ENCODE measurements around the gene GFRA3.

The GFRA3 gene

GRCh38 chr5:138241688-138242571, 32.5 kb downstream of the GFRA3 start:
- H3K4me2 ChIP-seq (ENCODE audit: low read depth, low read length, poor library complexity, severe bottlenecking), result no peak overlapping the region
- H4K20me1 ChIP-seq (ENCODE audit: low read depth, low read length), result no peaks in the 10 kb centered on the region
- H3K27me3 ChIP-seq (ENCODE audit: low read length), result no peaks in the 10 kb centered on the region
- H3K9ac ChIP-seq (ENCODE audit: low read length), result no peak overlapping the region
- no peak overlapping the region for H3K27ac ChIP-seq (ENCODE audit: low read depth, low read length)
- no peak for TF ChIP-seq EZH2phosphoT487 (conservative IDR thresholded peaks at IDR 0.05; ENCODE audit: low read length)
- TF ChIP-seq CTCF (IDR thresholded peaks at IDR 0.05; ENCODE audit: insufficient read depth, low read length, poor library complexity, severe bottlenecking), result no peak
- no peaks in the 10 kb centered on the region for H3K79me2 ChIP-seq (ENCODE audit: insufficient read depth, low read length)
- no peaks in the 10 kb centered on the region for H3K9me3 ChIP-seq (ENCODE audit: insufficient read depth, low read length)
- H3K4me3 ChIP-seq (ENCODE audit: insufficient read depth, low read length, poor library complexity, severe bottlenecking), result no peak overlapping the region
- H3K36me3 ChIP-seq (ENCODE audit: low read length), result no peaks in the 10 kb centered on the region
- no peaks in the 10 kb centered on the region for H3K9me2 ChIP-seq (replicated peaks; ENCODE audit: insufficient read depth, low read length)
- no peaks in the 10 kb centered on the region for H3F3A ChIP-seq (ENCODE audit: insufficient read depth)
- no peak overlapping the region for H2AFZ ChIP-seq (ENCODE audit: low read depth, low read length, severe bottlenecking)

DNA sequence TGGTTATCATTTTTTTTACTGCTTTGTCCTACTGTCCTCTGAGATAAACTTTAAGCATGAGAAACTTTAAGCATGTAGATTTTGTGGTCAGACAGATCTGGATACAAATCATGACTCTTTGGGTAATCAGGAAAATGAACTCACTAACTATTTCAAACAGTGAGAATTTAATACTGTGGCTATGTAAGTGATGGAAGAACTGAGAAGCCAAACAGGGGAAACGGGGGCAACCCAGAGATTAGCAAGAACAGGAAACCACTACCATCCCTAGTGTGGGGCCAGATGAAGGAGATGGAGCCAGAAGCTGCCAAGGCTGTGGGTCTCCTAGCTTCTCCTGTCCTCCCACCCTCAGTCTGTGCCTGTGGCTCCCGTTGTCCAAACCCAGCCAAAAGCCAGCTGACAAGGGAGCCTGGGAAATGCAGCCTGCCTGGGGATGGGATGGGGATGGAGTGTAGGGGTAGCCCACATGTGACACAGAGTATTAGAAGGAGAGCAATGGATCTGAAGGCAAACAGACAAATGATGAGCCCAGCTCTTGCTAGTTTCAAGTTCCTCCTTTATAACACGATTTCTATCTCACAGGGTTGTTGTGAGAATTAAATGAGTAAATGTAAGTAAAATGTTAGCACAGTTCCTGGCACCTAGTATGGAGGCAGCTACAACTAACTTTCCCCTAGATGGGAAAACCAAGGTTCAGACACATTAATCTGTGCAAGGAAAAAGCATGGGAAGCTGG, 33.6 kb downstream of the GFRA3 start:
- H2AFZ ChIP-seq (ENCODE audit: low read depth, low read length, severe bottlenecking), result no peak overlapping the region
- no peak overlapping the region for H3K4me2 ChIP-seq (ENCODE audit: low read depth, low read length, poor library complexity, severe bottlenecking)
- no peaks in the 10 kb centered on the region for H3F3A ChIP-seq (ENCODE audit: insufficient read depth)
- no peaks in the 10 kb centered on the region for H3K9me2 ChIP-seq (replicated peaks; ENCODE audit: insufficient read depth, low read length)
- H3K79me2 ChIP-seq (ENCODE audit: insufficient read depth, low read length), result no peaks in the 10 kb centered on the region
- H4K20me1 ChIP-seq (ENCODE audit: low read depth, low read length), result no peaks in the 10 kb centered on the region
- no peaks in the 10 kb centered on the region for H3K9me3 ChIP-seq (ENCODE audit: insufficient read depth, low read length)
- TF ChIP-seq CTCF (IDR thresholded peaks at IDR 0.05; ENCODE audit: insufficient read depth, low read length, poor library complexity, severe bottlenecking) (no peak), EZH2phosphoT487 (conservative IDR thresholded peaks at IDR 0.05; ENCODE audit: low read length) (no peak)
- H3K27ac ChIP-seq (ENCODE audit: low read depth, low read length), result no peak overlapping the region
- H3K27me3 ChIP-seq (ENCODE audit: low read length), result no peaks in the 10 kb centered on the region
- H3K4me3 ChIP-seq (ENCODE audit: insufficient read depth, low read length, poor library complexity, severe bottlenecking), result no peak overlapping the region
- H3K9ac ChIP-seq (ENCODE audit: low read length), result no peak overlapping the region
- no peaks in the 10 kb centered on the region for H3K36me3 ChIP-seq (ENCODE audit: low read length)

DNA sequence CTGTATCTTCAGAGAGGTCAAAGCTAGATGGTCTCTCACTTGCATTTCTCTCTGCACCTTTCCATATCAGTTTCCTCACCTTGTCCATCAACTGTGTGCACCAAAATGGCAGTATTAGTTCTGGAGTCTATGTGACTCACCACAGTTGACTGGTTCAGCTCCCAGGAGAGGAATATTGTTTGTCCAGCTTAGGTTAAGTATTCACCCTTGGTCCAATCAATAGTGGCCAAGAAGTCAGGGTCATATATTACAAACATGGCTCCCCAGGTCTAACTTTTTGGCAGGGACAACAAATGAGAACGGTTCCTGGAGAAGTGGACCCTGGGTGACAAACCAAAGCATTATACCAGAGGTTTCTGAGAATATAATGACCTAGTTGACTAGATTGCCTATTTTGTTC, 36.4 kb downstream of the GFRA3 start:
- TF ChIP-seq CTCF (IDR thresholded peaks at IDR 0.05; ENCODE audit: insufficient read depth, low read length, poor library complexity, severe bottlenecking) (no peak), EZH2phosphoT487 (conservative IDR thresholded peaks at IDR 0.05; ENCODE audit: low read length) (no peak)
- H3K9me2 ChIP-seq (replicated peaks; ENCODE audit: insufficient read depth, low read length), result no peaks in the 10 kb centered on the region

More for the DNA sequence above, 36.4 kb downstream of the GFRA3 start:
- Histone ChIP-seq H3K27me3 (ENCODE audit: low read length) (no peaks in the 10 kb centered on the region), H3K36me3 (ENCODE audit: low read length) (no peaks in the 10 kb centered on the region), H4K20me1 (ENCODE audit: low read depth, low read length) (no peaks in the 10 kb centered on the region), H3K9me3 (ENCODE audit: insufficient read depth, low read length) (no peaks in the 10 kb centered on the region), H3K9ac (ENCODE audit: low read length) (no peak overlapping the region), H3K79me2 (ENCODE audit: insufficient read depth, low read length) (no peaks in the 10 kb centered on the region), H3F3A (ENCODE audit: insufficient read depth) (no peaks in the 10 kb centered on the region), H2AFZ (ENCODE audit: low read depth, low read length, severe bottlenecking) (no peak overlapping the region), H3K4me3 (ENCODE audit: insufficient read depth, low read length, poor library complexity, severe bottlenecking) (no peak overlapping the region), H3K27ac (ENCODE audit: low read depth, low read length) (no peak overlapping the region), H3K4me2 (ENCODE audit: low read depth, low read length, poor library complexity, severe bottlenecking) (no peak overlapping the region)
